Fibroblast of mammary gland (primary cell): ENCODE measurements around the gene SYNGR2.

Source experiments
- DNase-seq: peaks from one replicate; pipeline ENCODE4 v3.0.0-alpha.2; 2010; ENCODE audit warnings: low read depth
- H3K4me3 ChIP-seq: 2 replicates; pipeline ENCODE4 v1.5.1; 2011; ENCODE audit warnings: low read depth, mild to moderate bottlenecking, low read length, moderate library complexity; ENCODE audit not compliant: control insufficient read depth
- CTCF ChIP-seq: conservative IDR thresholded peaks from 2 replicates; pipeline ENCODE4 v1.5.1; 2011; ENCODE audit warnings: low read depth, low read length, inconsistent platforms; ENCODE audit not compliant: control insufficient read depth, insufficient read depth

Gene SYNGR2

GRCh38 chr17:78126895-78127238 lies 41.5 kb upstream of the SYNGR2 start:
- no peak overlapping the region for H3K4me3 ChIP-seq

GRCh38 chr17:78127239-78127887 lies 41.0 kb upstream of the SYNGR2 start:
- no peak for DNase-seq
- no peak for TF ChIP-seq CTCF
- H3K4me3 ChIP-seq: no peak overlapping the region

More at GRCh38 chr17:78126895-78127238, 41.5 kb upstream of the SYNGR2 start:
- no peak for TF ChIP-seq CTCF
- DNase-seq: no peak

- no peak for TF ChIP-seq CTCF
- DNase-seq: no peak
- H3K4me3 ChIP-seq: peak overlapping the region; percentile 4
These were observed 40.4 kb upstream of the SYNGR2 start for GRCh38 chr17:78127888-78128550.

- no peak for TF ChIP-seq CTCF
- H3K4me3 ChIP-seq: peak within 1 kb of the TSS; percentile 4
- no peak for DNase-seq
These were observed 39.6 kb upstream of the SYNGR2 start, which contains the start of gene TMC6 for GRCh38 chr17:78128551-78129350. Gene TMC6 (minus strand): TSS chr17:78128755. CDS start chr17:78126832, 1,923 bp downstream.

GRCh38 chr17:78129351-78130089 lies 38.9 kb upstream of the SYNGR2 start:
- no peak overlapping the region for H3K4me3 ChIP-seq
- no peak for DNase-seq
- TF ChIP-seq CTCF: no peak

- DNase-seq: no peak
- H3K4me3 ChIP-seq: no peak overlapping the region
- no peak for TF ChIP-seq CTCF
These were observed 38.3 kb upstream of the SYNGR2 start for GRCh38 chr17:78130090-78130436.
